H1 (cell line): ENCODE data around the gene SLC12A7. TPM values are rescaled to one million over a fixed set of nuclear protein-coding genes. Genes with fewer than 3 reads are reported as not detected.

Experiments
- EZH2 ChIP-seq: fragments of 200-600 bp; sonication (generic); IDR thresholded peaks from 2 replicates; pipeline ENCODE4 v1.7.1; 2012; ENCODE audit warnings: low read depth, mild to moderate bottlenecking, moderate library complexity, low read length, inconsistent platforms; ENCODE audit not compliant: severe bottlenecking
- polyA plus RNA-seq, 7 experiments: library from polyadenylated mRNA; depleted of rRNA in 3 of 7; stranded (reverse) in 5 of 7; unstranded in 2 of 7; fragments of >200 nt in 5 of 7; fragments of 200-250 nt in 2 of 7; gene quantifications; 1 replicate in 5 of 7; 2 replicates in 1 of 7; 4 replicates in 1 of 7; pipeline versions ENCODE4 v1.2.1 to v1.2.3, GENCODE V29; 2011 to 2013; ENCODE audit warnings: missing spikeins in 2 of 7, mixed read lengths in 2 of 7
- total RNA-seq: library from RNA; stranded (reverse); fragmentation: NEBNext Ultra II Directional; extraction: Animal tissue kit (Norgen Biotek cat#: 25700); gene quantifications from 2 replicates; pipeline ENCODE4 v1.2.1, GENCODE V29; 2021

The SLC12A7 gene
- total and polyA plus RNA-seq, 2 of the 8 experiments (the other 6 are each of a cell fraction or from before 2014, with no cell fraction given): 23.5 to 39.7 TPM

- no peak for TF ChIP-seq EZH2
- TF ChIP-seq, all 59 proteins: peak for 0
Observed at GRCh38 chr5:1088726-1089125, 23.1 kb downstream of the SLC12A7 start (continued).
